Brain microvascular endothelial cell (primary cell): Measurements from ENCODE around the gene HMCN1.

Experiments used
- DNase-seq: peaks from one replicate; pipeline ENCODE4 v3.0.0-alpha.2; 2020
- H3K27ac ChIP-seq: fragments of 250-450 bp; sonication (Bioruptor Pico); 2 replicates; pipeline ENCODE4 v1.5.1; 2020; ENCODE audit warnings: mild to moderate bottlenecking, moderate library complexity
- H3K27me3 ChIP-seq: fragments of 250-450 bp; sonication (Bioruptor Pico); replicated peaks from 2 replicates; pipeline ENCODE4 v1.5.1; 2020; ENCODE audit warnings: mild to moderate bottlenecking
- H3K36me3 ChIP-seq: fragments of 250-450 bp; sonication (Bioruptor Pico); replicated peaks from 2 replicates; pipeline ENCODE4 v1.5.1; 2020; ENCODE audit warnings: mild to moderate bottlenecking
- H3K4me3 ChIP-seq: 2 replicates; pipeline ENCODE4 v1.5.1; 2011; ENCODE audit warnings: low read depth, mild to moderate bottlenecking, control low read depth, low read length, moderate library complexity
- in situ Hi-C: cut with HindIII; loops from 2 replicates; pipeline ENCODE4 v1.10.0; 2017; ENCODE audit warnings: low sequenced_read_pairs, low pct_ligation_motif_present
- TF ChIP-seq, protein P1 (sequence below): IDR thresholded peaks from 2 replicates; pipeline ENCODE4 v1.5.1; 2011; ENCODE audit warnings: low read depth, mild to moderate bottlenecking, moderate library complexity, low read length, control low read depth, inconsistent platforms; ENCODE audit errors: missing control alignments

HMCN1 gene

GRCh38 chr1:186220067-186220466 is 485.9 kb downstream of the HMCN1 start:
- in situ Hi-C loops = no loop called here
- Histone ChIP-seq H3K4me3 (no peak overlapping the region), H3K27ac (no peak overlapping the region), H3K27me3 (no peaks in the 10 kb centered on the region), H3K36me3 (no peaks in the 10 kb centered on the region)
- no peak for DNase-seq
- TF ChIP-seq, protein P1, sequence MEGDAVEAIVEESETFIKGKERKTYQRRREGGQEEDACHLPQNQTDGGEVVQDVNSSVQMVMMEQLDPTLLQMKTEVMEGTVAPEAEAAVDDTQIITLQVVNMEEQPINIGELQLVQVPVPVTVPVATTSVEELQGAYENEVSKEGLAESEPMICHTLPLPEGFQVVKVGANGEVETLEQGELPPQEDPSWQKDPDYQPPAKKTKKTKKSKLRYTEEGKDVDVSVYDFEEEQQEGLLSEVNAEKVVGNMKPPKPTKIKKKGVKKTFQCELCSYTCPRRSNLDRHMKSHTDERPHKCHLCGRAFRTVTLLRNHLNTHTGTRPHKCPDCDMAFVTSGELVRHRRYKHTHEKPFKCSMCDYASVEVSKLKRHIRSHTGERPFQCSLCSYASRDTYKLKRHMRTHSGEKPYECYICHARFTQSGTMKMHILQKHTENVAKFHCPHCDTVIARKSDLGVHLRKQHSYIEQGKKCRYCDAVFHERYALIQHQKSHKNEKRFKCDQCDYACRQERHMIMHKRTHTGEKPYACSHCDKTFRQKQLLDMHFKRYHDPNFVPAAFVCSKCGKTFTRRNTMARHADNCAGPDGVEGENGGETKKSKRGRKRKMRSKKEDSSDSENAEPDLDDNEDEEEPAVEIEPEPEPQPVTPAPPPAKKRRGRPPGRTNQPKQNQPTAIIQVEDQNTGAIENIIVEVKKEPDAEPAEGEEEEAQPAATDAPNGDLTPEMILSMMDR = no peak

DNA sequence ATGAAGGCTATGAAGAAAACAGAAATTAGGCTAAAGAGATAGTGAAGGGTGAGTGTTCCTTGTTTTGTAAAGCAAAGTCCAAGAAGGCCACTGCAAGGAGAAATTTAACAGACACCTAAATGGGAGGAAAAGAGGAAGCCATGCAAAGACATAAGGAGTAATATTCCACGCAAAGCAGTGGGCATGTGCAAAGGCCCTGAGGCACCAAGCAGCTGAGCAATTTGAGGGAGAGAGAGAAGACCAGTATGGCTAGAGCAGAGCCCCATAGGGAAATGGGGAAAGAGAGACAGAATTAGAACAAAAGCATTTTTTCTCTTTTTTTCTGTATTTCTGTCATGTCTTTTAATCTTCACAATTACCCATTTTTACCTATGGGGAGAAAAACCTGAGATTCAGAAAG is 486.7 kb downstream of the HMCN1 start:
- no peaks in the 10 kb centered on the region for H3K36me3 ChIP-seq
- H3K4me3 ChIP-seq = no peak overlapping the region
- DNase-seq = no peak
- in situ Hi-C loops = no loop called here
- TF ChIP-seq, protein P1 = no peak
- H3K27ac ChIP-seq = no peak overlapping the region
- no peaks in the 10 kb centered on the region for H3K27me3 ChIP-seq

DNA sequence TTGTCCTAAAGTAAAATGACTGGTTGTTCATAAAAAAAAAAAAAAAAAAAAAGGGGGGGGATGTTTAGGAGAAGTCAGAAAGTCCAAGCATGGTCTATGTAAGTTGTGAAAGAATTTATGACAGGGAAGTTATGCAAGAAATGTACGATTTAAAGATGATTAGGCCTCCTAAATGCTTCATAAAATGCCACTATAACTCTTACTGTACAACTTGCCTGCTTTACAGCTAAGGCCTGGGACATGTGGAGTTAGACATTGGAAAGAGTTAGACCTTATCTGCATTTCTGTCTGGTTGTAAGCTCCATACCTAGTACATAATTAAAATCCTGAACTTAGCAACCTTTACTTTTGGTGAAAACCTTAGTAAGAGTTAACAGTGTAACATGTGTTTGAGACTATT is 490.9 kb downstream of the HMCN1 start:
- TF ChIP-seq, protein P1 = no peak
- Histone ChIP-seq H3K36me3 (no peaks in the 10 kb centered on the region), H3K27me3 (no peaks in the 10 kb centered on the region), H3K27ac (no peak overlapping the region), H3K4me3 (no peak overlapping the region)
- in situ Hi-C loops = no loop called here
- no peak for DNase-seq

DNA sequence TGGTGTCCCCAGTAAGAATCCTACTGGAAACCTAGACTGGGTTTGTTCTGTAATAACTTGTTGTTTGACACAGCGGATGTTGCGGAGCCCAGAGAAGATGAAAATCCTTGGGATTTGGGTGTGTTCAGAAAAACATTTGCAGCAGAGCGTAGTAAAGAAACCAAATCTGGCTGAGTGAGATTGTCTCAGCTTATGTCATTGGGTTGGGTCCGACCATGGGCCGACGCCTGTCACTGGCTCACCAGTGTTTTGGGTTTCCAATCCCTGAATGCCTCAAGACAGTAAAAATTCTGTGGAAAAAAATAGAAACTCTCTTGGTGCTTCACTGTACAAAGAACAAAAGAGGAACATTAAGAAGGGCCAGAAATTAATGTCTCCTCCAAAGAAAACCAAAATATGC is 494.6 kb downstream of the HMCN1 start:
- Histone ChIP-seq H3K4me3 (no peak overlapping the region), H3K27ac (no peak overlapping the region), H3K27me3 (no peaks in the 10 kb centered on the region), H3K36me3 (no peaks in the 10 kb centered on the region)
- no peak for DNase-seq
- in situ Hi-C loops = no loop called here
- TF ChIP-seq, protein P1 = no peak

DNA sequence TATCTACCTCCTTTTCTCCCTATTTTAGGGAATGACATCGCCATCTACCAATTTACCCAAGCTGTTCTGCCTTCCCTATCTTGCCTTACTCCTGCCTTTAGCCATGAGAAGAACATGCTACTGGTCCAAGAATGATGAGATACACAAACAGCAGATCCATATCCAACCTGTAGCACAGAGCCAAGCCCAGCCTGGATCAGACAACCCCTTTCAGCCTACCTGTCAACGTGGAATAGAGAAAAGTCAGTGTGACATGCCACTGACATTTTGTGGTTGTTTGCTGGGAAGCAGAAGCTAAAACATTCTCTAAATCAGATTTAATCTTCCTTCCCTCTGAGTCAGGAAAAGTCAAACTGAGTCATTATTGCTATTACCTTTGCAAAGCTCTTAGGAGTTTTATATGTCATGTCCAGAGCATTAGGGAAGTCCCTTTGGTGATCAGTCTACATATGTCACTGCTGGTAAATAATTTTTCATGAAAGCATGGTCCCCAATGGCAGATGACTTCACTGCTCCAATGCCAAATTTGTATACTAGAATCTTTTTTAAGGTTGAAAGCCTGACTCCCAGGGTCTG is 497.8 kb downstream of the HMCN1 start:
- in situ Hi-C loops = no loop called here
- TF ChIP-seq, protein P1 = no peak
- Histone ChIP-seq H3K27ac (no peak overlapping the region), H3K36me3 (no peaks in the 10 kb centered on the region), H3K27me3 (no peaks in the 10 kb centered on the region), H3K4me3 (no peak overlapping the region)
- DNase-seq = no peak
